Immature natural killer cell (primary cell): ENCODE data around the gene PPP2R5E. TPM values are rescaled to one million over a fixed set of nuclear protein-coding genes. Genes with fewer than 3 reads are reported as not detected.
A peak's percentile ranks its signal among the peaks of the same experiment; 100 is the strongest.
"Not testable (repeated sequence)": the region's sequence is repeated elsewhere in the genome, so short reads cannot be mapped to it uniquely, and the experiment has no call there.

Experiments
- DNase-seq, 3 donors: peaks; one replicate each; pipeline ENCODE4 v3.0.0; 2022; ENCODE audit warnings: mixed read lengths in 1 of 3
- H3K27ac Mint-ChIP-seq, 6 donors: one replicate each; pipeline ENCODE4 v1.8.0; 2020; ENCODE audit warnings: mixed read lengths in 6 of 6, mild to moderate bottlenecking in 5 of 6, inconsistent platforms in 4 of 6, moderate library complexity in 3 of 6
- H3K27me3 Mint-ChIP-seq, 3 donors: one replicate each; pipeline ENCODE4 v1.8.0; 2020 to 2021; ENCODE audit warnings: low read depth in 3 of 3, mild to moderate bottlenecking in 3 of 3, mixed read lengths in 3 of 3, moderate library complexity in 3 of 3, inconsistent platforms in 1 of 3
- H3K36me3 Mint-ChIP-seq, 3 donors: one replicate each; pipeline ENCODE4 v1.8.0; 2020; ENCODE audit warnings: mixed read lengths in 3 of 3, inconsistent platforms in 2 of 3, mild to moderate bottlenecking in 2 of 3
- H3K4me1 Mint-ChIP-seq, 2 donors: one replicate each; pipeline ENCODE4 v1.8.0; 2020; ENCODE audit warnings: inconsistent platforms in 2 of 2, mild to moderate bottlenecking in 2 of 2, mixed read lengths in 2 of 2, moderate library complexity in 1 of 2
- H3K4me3 Mint-ChIP-seq, 5 donors: one replicate each; pipeline ENCODE4 v1.8.0; 2020; ENCODE audit warnings: mild to moderate bottlenecking in 5 of 5, mixed read lengths in 5 of 5, inconsistent platforms in 3 of 5, moderate library complexity in 3 of 5
- H3K9me3 Mint-ChIP-seq, 6 donors: one replicate each; pipeline ENCODE4 v1.8.0; 2020; ENCODE audit warnings: mild to moderate bottlenecking in 6 of 6, mixed read lengths in 6 of 6, inconsistent platforms in 4 of 6, moderate library complexity in 3 of 6
- polyA plus RNA-seq, 3 donors: library from polyadenylated mRNA; unstranded; fragments of 300-500 nt; fragmentation: Illumina TruSeq; gene quantifications; one replicate each; pipeline ENCODE4 v1.2.3, GENCODE V29; 2021

Gene PPP2R5E
- polyA plus RNA-seq, 3 donors from 2014 or later, result 28.4 to 61.8 (median 47.3) TPM

GRCh38 chr14:63544591-63545299 lies 1.6 kb upstream of the PPP2R5E start:
- peaks cover 0 to 7% (median 3%) of the 10 kb centered on the region in 3 donors for H3K36me3 Mint-ChIP-seq
- peak overlapping the region in 3 of 6 donors; percentile 37 to 88 (median 69) for H3K27ac Mint-ChIP-seq
- no peak for DNase-seq
- peak overlapping the region; percentile 83 to 99 (median 97) for H3K4me3 Mint-ChIP-seq
- H3K9me3 Mint-ChIP-seq, result no peaks in the 10 kb centered on the region
- peaks cover 29 to 40% of the 10 kb centered on the region in 2 donors for H3K4me1 Mint-ChIP-seq
- peaks cover 4 to 10% (median 5%) of the 10 kb centered on the region in 3 donors for H3K27me3 Mint-ChIP-seq

- Mint-ChIP-seq H3K9me3 (no peaks in the 10 kb centered on the region), H3K27me3 (peaks cover 4 to 10% (median 5%) of the 10 kb centered on the region in 3 donors), H3K4me1 (peaks cover 36 to 49% of the 10 kb centered on the region in 2 donors)
Measured at GRCh38 chr14:63543826-63544406, 739 bp upstream of the PPP2R5E start.

GRCh38 chr14:63542231-63542999 lies 762 bp downstream of the PPP2R5E start:
- Mint-ChIP-seq H3K4me1 (peaks cover 36 to 54% of the 10 kb centered on the region in 2 donors), H3K4me3 (peak overlapping the region; percentile 83 to 99 (median 97))

More at GRCh38 chr14:63543826-63544406, 739 bp upstream of the PPP2R5E start:
- Mint-ChIP-seq H3K4me3 (peak overlapping the region; percentile 83 to 99 (median 97)), H3K27ac (peak overlapping the region; percentile 68 to 96 (median 90)), H3K36me3 (peaks cover 8 to 14% (median 10%) of the 10 kb centered on the region in 3 donors)
- no peak for DNase-seq

GRCh38 chr14:63535918-63536317 lies 7.3 kb downstream of the PPP2R5E start:
- Mint-ChIP-seq H3K27ac (peak overlapping the region in 1 of 6 donors; percentile 40), H3K4me1 (peaks cover 24 to 55% of the 10 kb centered on the region in 2 donors), H3K27me3 (peaks cover 0 to 4% (median 0%) of the 10 kb centered on the region in 3 donors), H3K9me3 (no peaks in the 10 kb centered on the region), H3K36me3 (peaks cover 18 to 23% (median 21%) of the 10 kb centered on the region in 3 donors), H3K4me3 (no peak overlapping the region)
- DNase-seq, result no peak

More at GRCh38 chr14:63542231-63542999, 762 bp downstream of the PPP2R5E start:
- no peaks in the 10 kb centered on the region for H3K9me3 Mint-ChIP-seq
- peak overlapping the region; percentile 72 to 96 (median 85) for H3K27ac Mint-ChIP-seq
- peak in 1 of 3 donors; percentile 4 for DNase-seq
- peaks cover 11 to 18% (median 17%) of the 10 kb centered on the region in 3 donors for H3K36me3 Mint-ChIP-seq
- peaks cover 4 to 10% (median 5%) of the 10 kb centered on the region in 3 donors for H3K27me3 Mint-ChIP-seq

- Mint-ChIP-seq H3K27me3 (peaks cover 0 to 4% (median 0%) of the 10 kb centered on the region in 3 donors), H3K4me3 (no peak overlapping the region), H3K27ac (no peak overlapping the region), H3K4me1 (peaks cover 15 to 46% of the 10 kb centered on the region in 2 donors), H3K36me3 (peaks cover 11 to 16% (median 13%) of the 10 kb centered on the region in 3 donors), H3K9me3 (no peaks in the 10 kb centered on the region)
- no peak for DNase-seq
Measured at GRCh38 chr14:63533474-63533873, 9.7 kb downstream of the PPP2R5E start.

GRCh38 chr14:63524537-63525155 lies 18.5 kb downstream of the PPP2R5E start:
- Mint-ChIP-seq H3K4me3 (peak overlapping the region; percentile 46 to 81 (median 68)), H3K9me3 (no peaks in the 10 kb centered on the region), H3K4me1 (peaks cover 31 to 48% of the 10 kb centered on the region in 2 donors), H3K27me3 (peaks cover 0 to 2% (median 0%) of the 10 kb centered on the region in 3 donors), H3K36me3 (peaks cover 4 to 9% (median 8%) of the 10 kb centered on the region in 3 donors), H3K27ac (peak overlapping the region; percentile 79 to 97 (median 89))
- DNase-seq, result peak; percentile 56 to 75 (median 60)

- DNase-seq, result no peak
- Mint-ChIP-seq H3K36me3 (peaks cover 4 to 9% (median 8%) of the 10 kb centered on the region in 3 donors), H3K27me3 (peaks cover 0 to 2% (median 0%) of the 10 kb centered on the region in 3 donors), H3K9me3 (no peaks in the 10 kb centered on the region), H3K4me3 (peak overlapping the region; percentile 19 to 81 (median 68)), H3K27ac (peak overlapping the region; percentile 79 to 97 (median 89)), H3K4me1 (peaks cover 31 to 47% of the 10 kb centered on the region in 2 donors)
Measured at GRCh38 chr14:63523735-63524426, 19.3 kb downstream of the PPP2R5E start.

- not testable (repeated sequence) for DNase-seq, H3K36me3 Mint-ChIP-seq, H3K9me3 Mint-ChIP-seq, H3K27ac Mint-ChIP-seq, H3K27me3 Mint-ChIP-seq, H3K4me3 Mint-ChIP-seq
- H3K4me1 Mint-ChIP-seq, result peaks cover 31 to 52% of the 10 kb centered on the region in 2 donors
Measured at GRCh38 chr14:63522511-63522910, 20.7 kb downstream of the PPP2R5E start.

- H3K27me3 Mint-ChIP-seq, result peaks cover 0 to 2% (median 0%) of the 10 kb centered on the region in 3 donors
- H3K9me3 Mint-ChIP-seq, result no peaks in the 10 kb centered on the region
- H3K4me1 Mint-ChIP-seq, result peaks cover 36 to 52% of the 10 kb centered on the region in 2 donors
- no peak overlapping the region for H3K27ac Mint-ChIP-seq
- no peak for DNase-seq
- no peak overlapping the region for H3K4me3 Mint-ChIP-seq
- peaks cover 4 to 8% (median 5%) of the 10 kb centered on the region in 3 donors for H3K36me3 Mint-ChIP-seq
Measured at GRCh38 chr14:63517354-63517753, 25.8 kb downstream of the PPP2R5E start.

- H3K27ac Mint-ChIP-seq, result no peak overlapping the region
- no peaks in the 10 kb centered on the region for H3K9me3 Mint-ChIP-seq
- H3K4me1 Mint-ChIP-seq, result peaks cover 54 to 70% of the 10 kb centered on the region in 2 donors
- H3K27me3 Mint-ChIP-seq, result peaks cover 0 to 2% (median 0%) of the 10 kb centered on the region in 3 donors
- no peak for DNase-seq
- H3K4me3 Mint-ChIP-seq, result no peak overlapping the region
- H3K36me3 Mint-ChIP-seq, result peaks cover 2% of the 10 kb centered on the region in 3 donors
Measured at GRCh38 chr14:63515240-63515639, 27.9 kb downstream of the PPP2R5E start.

- peaks cover 0 to 2% (median 0%) of the 10 kb centered on the region in 3 donors for H3K27me3 Mint-ChIP-seq
- no peaks in the 10 kb centered on the region for H3K36me3 Mint-ChIP-seq
- H3K9me3 Mint-ChIP-seq, result no peaks in the 10 kb centered on the region
- H3K4me1 Mint-ChIP-seq, result peaks cover 64 to 76% of the 10 kb centered on the region in 2 donors
- H3K4me3 Mint-ChIP-seq, result no peak overlapping the region
- H3K27ac Mint-ChIP-seq, result peak overlapping the region in 5 of 6 donors; percentile 46 to 87 (median 74)
- DNase-seq, result no peak
Measured at GRCh38 chr14:63513756-63514155, 29.4 kb downstream of the PPP2R5E start.

- Mint-ChIP-seq H3K27ac (peak overlapping the region; percentile 5 to 87 (median 67)), H3K36me3 (no peaks in the 10 kb centered on the region), H3K27me3 (peaks cover 0 to 2% (median 0%) of the 10 kb centered on the region in 3 donors), H3K4me1 (peaks cover 73 to 84% of the 10 kb centered on the region in 2 donors), H3K4me3 (no peak overlapping the region), H3K9me3 (no peaks in the 10 kb centered on the region)
- no peak for DNase-seq
Measured at GRCh38 chr14:63512861-63513260, 30.3 kb downstream of the PPP2R5E start.
